Gastroesophageal sphincter (tissue), 3 donors: ENCODE results near the gene GPANK1.

ENCODE experiments used
- EP300 ChIP-seq: sonication (generic); formaldehyde crosslinking; IDR thresholded peaks from one replicate; pipeline ENCODE4 v1.6.1; 2017; ENCODE audit warnings: antibody characterized with exemption, mild to moderate bottlenecking
- POLR2A ChIP-seq, 2 donors: fragments of 450-650 bp; IDR thresholded peaks; one replicate each; pipeline ENCODE4 v1.6.1; 2017; ENCODE audit warnings: antibody characterized with exemption in 2 of 2, mild to moderate bottlenecking in 2 of 2, moderate library complexity in 1 of 2
- POLR2AphosphoS5 ChIP-seq: sonication (generic); formaldehyde crosslinking; IDR thresholded peaks from one replicate; pipeline ENCODE4 v1.6.1; 2017; ENCODE audit warnings: antibody characterized with exemption
- TF ChIP-seq, protein P1 (sequence below), 4 experiments: fragments of 200-600 bp in 2 of 4; fragments of 450-650 bp in 2 of 4; sonication (generic) in 1 of 4; IDR thresholded peaks; one replicate each; pipeline ENCODE4 v1.5.1; 2017 to 2019; ENCODE audit warnings: antibody characterized with exemption in 4 of 4, mild to moderate bottlenecking in 2 of 4, moderate library complexity in 2 of 4

- TF ChIP-seq, protein P1, sequence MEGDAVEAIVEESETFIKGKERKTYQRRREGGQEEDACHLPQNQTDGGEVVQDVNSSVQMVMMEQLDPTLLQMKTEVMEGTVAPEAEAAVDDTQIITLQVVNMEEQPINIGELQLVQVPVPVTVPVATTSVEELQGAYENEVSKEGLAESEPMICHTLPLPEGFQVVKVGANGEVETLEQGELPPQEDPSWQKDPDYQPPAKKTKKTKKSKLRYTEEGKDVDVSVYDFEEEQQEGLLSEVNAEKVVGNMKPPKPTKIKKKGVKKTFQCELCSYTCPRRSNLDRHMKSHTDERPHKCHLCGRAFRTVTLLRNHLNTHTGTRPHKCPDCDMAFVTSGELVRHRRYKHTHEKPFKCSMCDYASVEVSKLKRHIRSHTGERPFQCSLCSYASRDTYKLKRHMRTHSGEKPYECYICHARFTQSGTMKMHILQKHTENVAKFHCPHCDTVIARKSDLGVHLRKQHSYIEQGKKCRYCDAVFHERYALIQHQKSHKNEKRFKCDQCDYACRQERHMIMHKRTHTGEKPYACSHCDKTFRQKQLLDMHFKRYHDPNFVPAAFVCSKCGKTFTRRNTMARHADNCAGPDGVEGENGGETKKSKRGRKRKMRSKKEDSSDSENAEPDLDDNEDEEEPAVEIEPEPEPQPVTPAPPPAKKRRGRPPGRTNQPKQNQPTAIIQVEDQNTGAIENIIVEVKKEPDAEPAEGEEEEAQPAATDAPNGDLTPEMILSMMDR (IDR thresholded peaks at IDR 0.05) = no peak
- TF ChIP-seq POLR2AphosphoS5 = peak; percentile 20
- no peak for TF ChIP-seq EP300
- peak; percentile 75 to 76 for TF ChIP-seq POLR2A (IDR thresholded peaks at IDR 0.05)
Observed at GRCh38 chr6:31620586-31621319, 44.0 kb downstream of the GPANK1 start, which contains the start of gene PRRC2A.
